Bone marrow (tissue), 2 donors: Measurements from ENCODE around the gene KBTBD7.
A peak's percentile ranks its signal among the peaks of the same experiment; 100 is the strongest.

ENCODE experiments used
- DNase-seq, 2 donors: peaks; one replicate each; lab custom pipeline; 2025; lab: John Stamatoyannopoulos, UW

KBTBD7 gene

GRCh38 chr13:41193919-41194824 lies at the start of gene KBTBD7:
Gene KBTBD7, minus strand, starts transcription at chr13:41194569. Its CDS starts 312 bp downstream, at chr13:41194257.
- peak; percentile 72 to 98 for DNase-seq

- DNase-seq = no peak
Observed at GRCh38 chr13:41241626-41242025, 47.3 kb upstream of the KBTBD7 start.

GRCh38 chr13:41236369-41236768 lies 42.0 kb upstream of the KBTBD7 start:
- no peak for DNase-seq

- DNase-seq = no peak
Observed at GRCh38 chr13:41232578-41233480, 38.5 kb upstream of the KBTBD7 start.

GRCh38 chr13:41231786-41232185 lies 37.4 kb upstream of the KBTBD7 start:
- no peak for DNase-seq

- no peak for DNase-seq
Observed at GRCh38 chr13:41231025-41231677, 36.8 kb upstream of the KBTBD7 start.

- no peak for DNase-seq
Observed at GRCh38 chr13:41229356-41229755, 35.0 kb upstream of the KBTBD7 start.

- no peak for DNase-seq
Observed at GRCh38 chr13:41224113-41225110, 30.0 kb upstream of the KBTBD7 start.

GRCh38 chr13:41222259-41222852 lies 28.0 kb upstream of the KBTBD7 start:
- DNase-seq = peak in 1 of 2 donors; percentile 21

GRCh38 chr13:41220401-41220800 lies 26.0 kb upstream of the KBTBD7 start:
- DNase-seq = no peak

- DNase-seq = no peak
Observed at GRCh38 chr13:41216160-41216559, 21.8 kb upstream of the KBTBD7 start.

GRCh38 chr13:41213919-41214318 lies 19.6 kb upstream of the KBTBD7 start:
- no peak for DNase-seq

- no peak for DNase-seq
Observed at GRCh38 chr13:41213316-41213715, 18.9 kb upstream of the KBTBD7 start.

- DNase-seq = no peak
Observed at GRCh38 chr13:41212881-41213280, 18.5 kb upstream of the KBTBD7 start.

GRCh38 chr13:41211062-41211461 lies 16.7 kb upstream of the KBTBD7 start:
- no peak for DNase-seq

- no peak for DNase-seq
Observed at GRCh38 chr13:41206467-41206866, 12.1 kb upstream of the KBTBD7 start.

- DNase-seq = no peak
Observed at GRCh38 chr13:41203810-41204209, 9.4 kb upstream of the KBTBD7 start.

GRCh38 chr13:41200126-41200525 lies 5.8 kb upstream of the KBTBD7 start:
- DNase-seq = no peak

- DNase-seq = no peak
Observed at GRCh38 chr13:41199526-41199925, 5.2 kb upstream of the KBTBD7 start.

- no peak for DNase-seq
Observed at GRCh38 chr13:41199079-41199478, 4.7 kb upstream of the KBTBD7 start.

GRCh38 chr13:41196620-41197019 lies 2.3 kb upstream of the KBTBD7 start:
- DNase-seq = no peak
